ENCODE results near the gene IREB2.

DNA sequence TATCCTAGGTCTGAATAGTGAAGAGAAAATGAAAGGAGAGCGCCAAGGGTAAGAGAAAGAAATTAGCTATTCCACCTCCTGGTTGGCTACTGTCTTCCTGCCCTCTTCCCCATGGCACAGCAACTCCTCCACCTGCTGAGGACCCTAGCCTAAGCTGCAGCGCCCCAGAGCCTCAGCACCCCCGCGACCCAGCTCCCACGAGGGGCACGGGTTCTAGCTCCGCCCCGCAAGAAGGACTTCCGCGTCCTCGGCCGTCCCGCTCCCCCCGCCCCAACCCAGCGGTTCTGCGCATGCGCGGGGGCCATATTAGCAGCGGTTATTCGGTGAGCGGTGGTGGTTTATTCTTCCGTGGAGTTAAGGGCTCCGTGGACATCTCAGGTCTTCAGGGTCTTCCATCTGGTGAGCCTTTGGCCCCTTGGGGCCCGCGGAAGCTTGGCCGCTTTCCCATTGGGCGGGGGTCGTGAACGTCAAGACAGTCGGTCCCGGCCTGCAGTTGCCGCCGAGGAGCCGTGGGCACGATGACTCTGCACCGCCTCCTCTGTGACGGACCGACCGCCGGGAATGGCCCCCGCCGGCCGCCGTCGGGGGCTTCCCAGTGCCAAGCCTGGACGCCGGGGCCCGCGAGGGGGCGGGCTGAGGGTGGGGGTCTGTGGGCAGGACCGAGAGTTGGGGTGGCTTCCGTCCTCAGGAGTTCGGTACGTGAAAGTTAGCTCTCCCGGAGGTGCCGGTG, 102.3 kb downstream of the IREB2 start, which contains the start of gene PSMA4:
- TF ChIP-seq, protein P1, sequence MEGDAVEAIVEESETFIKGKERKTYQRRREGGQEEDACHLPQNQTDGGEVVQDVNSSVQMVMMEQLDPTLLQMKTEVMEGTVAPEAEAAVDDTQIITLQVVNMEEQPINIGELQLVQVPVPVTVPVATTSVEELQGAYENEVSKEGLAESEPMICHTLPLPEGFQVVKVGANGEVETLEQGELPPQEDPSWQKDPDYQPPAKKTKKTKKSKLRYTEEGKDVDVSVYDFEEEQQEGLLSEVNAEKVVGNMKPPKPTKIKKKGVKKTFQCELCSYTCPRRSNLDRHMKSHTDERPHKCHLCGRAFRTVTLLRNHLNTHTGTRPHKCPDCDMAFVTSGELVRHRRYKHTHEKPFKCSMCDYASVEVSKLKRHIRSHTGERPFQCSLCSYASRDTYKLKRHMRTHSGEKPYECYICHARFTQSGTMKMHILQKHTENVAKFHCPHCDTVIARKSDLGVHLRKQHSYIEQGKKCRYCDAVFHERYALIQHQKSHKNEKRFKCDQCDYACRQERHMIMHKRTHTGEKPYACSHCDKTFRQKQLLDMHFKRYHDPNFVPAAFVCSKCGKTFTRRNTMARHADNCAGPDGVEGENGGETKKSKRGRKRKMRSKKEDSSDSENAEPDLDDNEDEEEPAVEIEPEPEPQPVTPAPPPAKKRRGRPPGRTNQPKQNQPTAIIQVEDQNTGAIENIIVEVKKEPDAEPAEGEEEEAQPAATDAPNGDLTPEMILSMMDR (IDR thresholded peaks at IDR 0.05): no peak
- TF ChIP-seq POLR2A (IDR thresholded peaks at IDR 0.05) (peak; percentile 88), EP300 (IDR thresholded peaks at IDR 0.05) (peak; percentile 4)

Measured in ovary (tissue), 3 donors.